ENCODE data around the gene ACOX1.

ACOX1 gene

DNA sequence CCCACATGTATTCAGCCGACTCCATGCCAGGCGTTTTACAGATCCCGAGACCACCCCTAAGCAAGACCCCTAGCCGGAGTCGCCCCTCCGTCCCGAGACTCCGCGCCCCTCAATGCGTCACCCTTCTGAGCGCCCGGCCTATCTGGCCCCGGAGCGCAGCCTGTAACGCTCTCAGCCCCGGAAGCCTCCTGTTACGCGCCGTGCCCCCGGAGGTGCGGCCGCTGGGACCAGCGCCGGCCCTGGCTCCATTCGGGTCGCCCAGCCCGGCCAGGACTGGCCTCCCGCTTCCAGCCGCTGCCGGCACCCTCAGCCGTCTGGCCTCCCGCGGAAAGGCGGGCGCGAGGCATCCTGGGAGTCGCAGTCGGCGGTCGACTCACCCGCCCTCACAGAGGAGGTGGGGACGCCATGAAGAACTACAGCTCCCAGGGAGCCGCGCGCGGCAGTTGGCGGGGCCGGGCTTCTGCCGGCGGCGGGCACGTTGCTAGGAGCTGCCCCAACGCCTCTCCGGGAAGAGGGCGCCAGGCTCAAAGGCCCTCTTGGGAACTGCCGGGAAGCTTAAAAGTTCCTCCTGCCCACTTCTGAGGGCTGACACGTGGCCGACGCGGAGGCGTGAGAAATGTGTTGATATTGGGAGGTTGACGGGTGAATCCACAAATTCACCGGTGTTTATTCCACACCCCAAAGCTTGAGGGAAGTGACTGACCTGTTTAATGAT, 38.1 kb downstream of the ACOX1 start, which contains the start of gene FBF1:
FBF1 (minus strand) TSS at position 316 of the 715 bp plus-strand sequence. CDS start 2,893 bp downstream, outside the sequence.
- ChIA-PET POLR2A (no interaction called here), CTCF (interaction anchor here (0.9 to 1.2 kb wide), 3 partner anchors 29 to 85 kb away, joined by 3 to 4 read pairs (median 3); no protein-coding TSS in a partner anchor)
- H3K27me3 ChIP-seq (replicated peaks in 2 of 5; ENCODE audit: control insufficient read depth in 4 of 5, insufficient read depth in 5 of 5, low read length in 4 of 5), result no peaks in the 10 kb centered on the region
- peak within 1 kb of the TSS; percentile 58 to 85 for H3K27ac ChIP-seq (ENCODE audit: insufficient read depth in 1 of 2, low read depth in 1 of 2, low read length in 2 of 2, poor library complexity in 1 of 2, severe bottlenecking in 2 of 2)
- 0% methylated on average over 40 of the region's 63 CpGs for WGBS (ENCODE audit: insufficient coverage)
- peak; percentile 83 to 92 (median 86) for DNase-seq
- H3K4me1 ChIP-seq (ENCODE audit: control extremely low read depth in 1 of 4, control insufficient read depth in 4 of 4, insufficient read depth in 4 of 4, low read length in 3 of 4), result peaks cover 0 to 13% (median 10%) of the 10 kb centered on the region in 4 experiments
- H3K9me3 ChIP-seq (ENCODE audit: control extremely low read depth in 1 of 5, control insufficient read depth in 4 of 5, insufficient read depth in 2 of 5, low read depth in 1 of 5, low read length in 4 of 5), result no peaks in the 10 kb centered on the region
- H3K36me3 ChIP-seq (ENCODE audit: control insufficient read depth in 4 of 4, insufficient read depth in 4 of 4, low read length in 3 of 4), result peaks cover 0 to 9% (median 7%) of the 10 kb centered on the region in 4 experiments
- peak within 1 kb of the TSS; percentile 68 to 90 (median 81) for H3K4me3 ChIP-seq (ENCODE audit: control insufficient read depth in 1 of 7, extremely low read depth in 1 of 7, insufficient read depth in 4 of 7, low read depth in 2 of 7, low read length in 6 of 7)

DNA sequence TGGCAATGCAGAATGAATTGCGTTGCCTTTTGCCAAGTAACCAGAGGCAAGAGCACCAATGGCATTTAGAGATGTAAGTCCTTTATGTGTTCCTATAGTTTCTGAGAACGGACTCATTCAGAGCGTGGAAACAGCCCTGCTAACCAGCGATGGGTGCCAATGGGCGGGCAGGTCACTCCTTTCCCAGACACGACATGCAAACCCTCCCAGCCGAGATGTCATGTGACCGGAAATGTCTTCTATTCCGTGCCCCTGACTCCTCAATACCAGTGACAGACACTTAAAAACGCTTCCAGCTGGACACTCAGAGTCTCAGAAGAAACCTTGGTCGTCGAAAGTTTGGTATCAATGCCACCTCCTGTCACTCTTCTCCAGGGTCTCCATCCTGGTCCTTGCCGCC, 41.3 kb downstream of the ACOX1 start:
- Histone ChIP-seq H3K27me3 (replicated peaks in 2 of 5; ENCODE audit: control insufficient read depth in 4 of 5, insufficient read depth in 5 of 5, low read length in 4 of 5) (no peaks in the 10 kb centered on the region), H3K36me3 (ENCODE audit: control insufficient read depth in 4 of 4, insufficient read depth in 4 of 4, low read length in 3 of 4) (peaks cover 0 to 2% (median 0%) of the 10 kb centered on the region in 4 experiments), H3K9me3 (ENCODE audit: control extremely low read depth in 1 of 5, control insufficient read depth in 4 of 5, insufficient read depth in 2 of 5, low read depth in 1 of 5, low read length in 4 of 5) (no peaks in the 10 kb centered on the region), H3K27ac (ENCODE audit: insufficient read depth in 1 of 2, low read depth in 1 of 2, low read length in 2 of 2, poor library complexity in 1 of 2, severe bottlenecking in 2 of 2) (no peak overlapping the region), H3K4me3 (ENCODE audit: control insufficient read depth in 1 of 7, extremely low read depth in 1 of 7, insufficient read depth in 4 of 7, low read depth in 2 of 7, low read length in 6 of 7) (no peak overlapping the region), H3K4me1 (ENCODE audit: control extremely low read depth in 1 of 4, control insufficient read depth in 4 of 4, insufficient read depth in 4 of 4, low read length in 3 of 4) (peaks cover 0 to 13% (median 10%) of the 10 kb centered on the region in 4 experiments)
- no peak for DNase-seq
- ChIA-PET POLR2A (no interaction called here), CTCF (interaction anchor here (1.6 kb wide), 1 partner anchor 12 kb away, joined by 7 read pairs; no protein-coding TSS in a partner anchor)
- WGBS (ENCODE audit: insufficient coverage), result 94% methylated on average over 13 of the region's 13 CpGs

DNA sequence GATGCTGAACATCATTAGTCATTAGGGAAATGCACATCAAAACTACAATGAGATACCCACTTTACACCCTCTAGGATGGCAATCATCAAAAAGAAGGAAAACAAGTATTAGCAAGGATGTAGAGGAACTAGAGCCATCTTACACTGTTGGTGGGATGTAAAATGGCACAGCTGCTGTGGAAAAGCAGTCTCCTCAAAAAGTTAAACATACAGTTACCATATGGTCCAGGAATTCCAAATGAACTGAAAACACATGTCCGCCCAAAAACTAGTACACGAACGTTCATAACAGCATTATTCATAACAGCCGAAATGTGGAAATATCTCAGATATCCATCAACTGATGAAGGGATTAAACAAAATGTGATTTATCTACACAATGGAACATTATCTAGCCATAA, 45.2 kb downstream of the ACOX1 start:
- ChIA-PET CTCF (interaction anchor here (0.7 to 0.8 kb wide), 2 partner anchors 9 to 10 kb away, joined by 3 read pairs; no protein-coding TSS in a partner anchor), POLR2A (interaction anchor here (0.7 kb wide), 1 partner anchor 76 kb away, joined by 4 read pairs; no protein-coding TSS in a partner anchor)
- no peak for DNase-seq
- H3K27ac ChIP-seq (ENCODE audit: insufficient read depth in 1 of 2, low read depth in 1 of 2, low read length in 2 of 2, poor library complexity in 1 of 2, severe bottlenecking in 2 of 2), result no peak overlapping the region
- H3K4me3 ChIP-seq (ENCODE audit: control insufficient read depth in 1 of 7, extremely low read depth in 1 of 7, insufficient read depth in 4 of 7, low read depth in 2 of 7, low read length in 6 of 7), result no peak overlapping the region
- no CpG with 5 or more reads among the region's 4 CpGs for WGBS (ENCODE audit: insufficient coverage)
- H3K36me3 ChIP-seq (ENCODE audit: control insufficient read depth in 4 of 4, insufficient read depth in 4 of 4, low read length in 3 of 4), result no peaks in the 10 kb centered on the region
- H3K9me3 ChIP-seq (ENCODE audit: control extremely low read depth in 1 of 5, control insufficient read depth in 4 of 5, insufficient read depth in 2 of 5, low read depth in 1 of 5, low read length in 4 of 5), result no peaks in the 10 kb centered on the region
- H3K4me1 ChIP-seq (ENCODE audit: control extremely low read depth in 1 of 4, control insufficient read depth in 4 of 4, insufficient read depth in 4 of 4, low read length in 3 of 4), result no peaks in the 10 kb centered on the region
- H3K27me3 ChIP-seq (replicated peaks in 2 of 5; ENCODE audit: control insufficient read depth in 4 of 5, insufficient read depth in 5 of 5, low read length in 4 of 5), result no peaks in the 10 kb centered on the region

DNA sequence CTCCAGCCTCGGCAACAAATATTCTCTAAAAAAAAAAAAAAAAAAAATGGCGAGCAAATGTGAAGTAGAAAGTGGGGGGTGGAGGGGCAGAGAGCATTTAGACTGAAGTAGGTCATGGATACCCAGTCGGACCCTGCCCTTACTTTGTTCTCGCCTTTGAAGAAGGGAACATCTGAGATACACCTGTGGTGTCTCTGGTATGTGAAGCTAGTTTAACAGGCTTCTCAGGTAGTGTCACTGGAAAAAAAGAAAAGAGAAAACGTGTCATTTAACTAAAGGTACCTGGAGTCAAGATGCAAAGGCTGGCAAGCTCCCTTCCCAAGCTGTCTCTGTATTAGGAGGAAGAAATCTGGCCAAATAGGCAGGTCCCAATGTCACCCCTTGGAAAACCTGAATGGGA, 46.1 kb downstream of the ACOX1 start:
- Histone ChIP-seq H3K4me1 (ENCODE audit: control extremely low read depth in 1 of 4, control insufficient read depth in 4 of 4, insufficient read depth in 4 of 4, low read length in 3 of 4) (no peaks in the 10 kb centered on the region), H3K4me3 (ENCODE audit: control insufficient read depth in 1 of 7, extremely low read depth in 1 of 7, insufficient read depth in 4 of 7, low read depth in 2 of 7, low read length in 6 of 7) (no peak overlapping the region), H3K36me3 (ENCODE audit: control insufficient read depth in 4 of 4, insufficient read depth in 4 of 4, low read length in 3 of 4) (no peaks in the 10 kb centered on the region), H3K27ac (ENCODE audit: insufficient read depth in 1 of 2, low read depth in 1 of 2, low read length in 2 of 2, poor library complexity in 1 of 2, severe bottlenecking in 2 of 2) (no peak overlapping the region), H3K9me3 (ENCODE audit: control extremely low read depth in 1 of 5, control insufficient read depth in 4 of 5, insufficient read depth in 2 of 5, low read depth in 1 of 5, low read length in 4 of 5) (no peaks in the 10 kb centered on the region), H3K27me3 (replicated peaks in 2 of 5; ENCODE audit: control insufficient read depth in 4 of 5, insufficient read depth in 5 of 5, low read length in 4 of 5) (no peaks in the 10 kb centered on the region)
- DNase-seq, result no peak
- POLR2A ChIA-PET, result no interaction called here
- CTCF ChIA-PET, result interaction anchor here (0.8 kb wide), 1 partner anchor 11 kb away, joined by 3 read pairs; no protein-coding TSS in a partner anchor
- 100% methylated on average over 3 of the region's 5 CpGs for WGBS (ENCODE audit: insufficient coverage)

DNA sequence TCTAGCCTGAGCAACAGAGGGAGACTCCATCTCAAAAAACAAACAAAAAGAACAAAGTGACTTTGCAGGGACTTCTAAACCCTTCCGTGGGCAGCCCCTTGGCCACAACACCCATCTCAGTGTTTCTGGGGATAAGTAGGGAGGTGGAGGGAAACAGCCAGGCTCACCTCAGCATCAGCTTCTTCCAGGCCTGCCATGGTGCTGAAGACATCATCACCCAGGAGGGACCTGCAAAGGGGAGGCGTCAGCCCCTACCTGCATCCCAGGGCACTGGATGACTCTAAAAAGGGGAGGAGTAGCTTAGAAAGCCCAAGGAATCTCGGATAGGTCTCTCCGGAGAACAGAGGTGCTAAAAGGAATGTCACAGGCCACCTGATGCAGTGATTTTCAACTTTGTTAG, 47.9 kb downstream of the ACOX1 start:
- Histone ChIP-seq H3K27me3 (replicated peaks in 2 of 5; ENCODE audit: control insufficient read depth in 4 of 5, insufficient read depth in 5 of 5, low read length in 4 of 5) (no peaks in the 10 kb centered on the region), H3K36me3 (ENCODE audit: control insufficient read depth in 4 of 4, insufficient read depth in 4 of 4, low read length in 3 of 4) (peaks cover 0 to 8% (median 4%) of the 10 kb centered on the region in 4 experiments), H3K4me1 (ENCODE audit: control extremely low read depth in 1 of 4, control insufficient read depth in 4 of 4, insufficient read depth in 4 of 4, low read length in 3 of 4) (peaks cover 0 to 1% (median 0%) of the 10 kb centered on the region in 4 experiments), H3K27ac (ENCODE audit: insufficient read depth in 1 of 2, low read depth in 1 of 2, low read length in 2 of 2, poor library complexity in 1 of 2, severe bottlenecking in 2 of 2) (no peak overlapping the region), H3K4me3 (ENCODE audit: control insufficient read depth in 1 of 7, extremely low read depth in 1 of 7, insufficient read depth in 4 of 7, low read depth in 2 of 7, low read length in 6 of 7) (no peak overlapping the region), H3K9me3 (ENCODE audit: control extremely low read depth in 1 of 5, control insufficient read depth in 4 of 5, insufficient read depth in 2 of 5, low read depth in 1 of 5, low read length in 4 of 5) (no peaks in the 10 kb centered on the region)
- CTCF ChIA-PET, result interaction anchor here (1.0 kb wide), 1 partner anchor 173 kb away, joined by 3 read pairs; the partner anchor contains the start of gene EXOC7
- 94% methylated on average over 3 of the region's 4 CpGs for WGBS (ENCODE audit: insufficient coverage)
- POLR2A ChIA-PET, result no interaction called here
- no peak for DNase-seq

DNA sequence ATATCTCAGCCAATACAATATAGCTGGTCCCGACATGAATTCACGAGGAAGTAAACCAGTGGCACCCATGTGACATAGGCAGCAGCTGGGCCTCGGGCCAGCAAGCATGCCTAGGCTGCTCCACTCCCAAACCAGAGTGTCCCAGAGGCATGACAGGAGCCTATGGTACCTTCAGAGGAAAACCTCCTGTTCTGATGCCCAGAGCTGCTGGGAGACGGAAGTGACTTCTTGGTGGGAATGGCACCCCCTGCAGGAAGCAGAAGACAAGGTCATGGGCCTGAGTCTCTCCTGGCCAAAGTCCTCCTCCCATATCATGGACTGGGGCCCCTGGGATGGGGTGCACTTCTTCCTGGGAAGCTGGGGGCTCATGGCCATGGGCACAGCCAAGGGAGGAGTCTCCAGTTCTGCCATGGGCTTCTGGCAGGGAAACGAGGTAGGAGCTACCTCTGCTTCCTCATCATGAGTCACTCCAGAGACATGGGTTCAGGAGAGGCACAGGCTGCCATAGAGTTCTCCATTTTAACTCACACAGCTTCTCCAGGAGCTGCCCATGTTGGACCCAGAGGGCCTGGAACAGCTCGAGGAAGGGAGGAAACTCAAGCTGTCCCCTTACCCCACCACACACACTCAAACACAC, 51.6 kb downstream of the ACOX1 start:
- CTCF ChIA-PET, result interaction anchor here (0.6 to 9.0 kb wide), 15 partner anchors 9 to 467 kb away, joined by 3 to 52 read pairs (median 5); partner anchors contain the start of genes MRPL38 and TRIM65
- H3K36me3 ChIP-seq (ENCODE audit: control insufficient read depth in 4 of 4, insufficient read depth in 4 of 4, low read length in 3 of 4), result peaks cover 0 to 27% (median 7%) of the 10 kb centered on the region in 4 experiments
- no peaks in the 10 kb centered on the region for H3K9me3 ChIP-seq (ENCODE audit: control extremely low read depth in 1 of 5, control insufficient read depth in 4 of 5, insufficient read depth in 2 of 5, low read depth in 1 of 5, low read length in 4 of 5)
- H3K27me3 ChIP-seq (replicated peaks in 2 of 5; ENCODE audit: control insufficient read depth in 4 of 5, insufficient read depth in 5 of 5, low read length in 4 of 5), result no peaks in the 10 kb centered on the region
- H3K4me1 ChIP-seq (ENCODE audit: control extremely low read depth in 1 of 4, control insufficient read depth in 4 of 4, insufficient read depth in 4 of 4, low read length in 3 of 4), result peaks cover 0 to 1% (median 0%) of the 10 kb centered on the region in 4 experiments
- DNase-seq, result peak; percentile 40 to 54 (median 46)
- POLR2A ChIA-PET, result no interaction called here
- 78% methylated on average over 5 of the region's 6 CpGs for WGBS (ENCODE audit: insufficient coverage)
- H3K27ac ChIP-seq (ENCODE audit: insufficient read depth in 1 of 2, low read depth in 1 of 2, low read length in 2 of 2, poor library complexity in 1 of 2, severe bottlenecking in 2 of 2), result no peak overlapping the region
- H3K4me3 ChIP-seq (ENCODE audit: control insufficient read depth in 1 of 7, extremely low read depth in 1 of 7, insufficient read depth in 4 of 7, low read depth in 2 of 7, low read length in 6 of 7), result no peak overlapping the region

All from common myeloid progenitor, CD34-positive (primary cell).